ENCODE measurements around the gene GIPR. TPM values are rescaled to one million over a fixed set of nuclear protein-coding genes. Genes with fewer than 3 reads are reported as not detected.

GIPR gene
- total RNA-seq, 1 donor from 2014 or later: 27.2 TPM

DNA sequence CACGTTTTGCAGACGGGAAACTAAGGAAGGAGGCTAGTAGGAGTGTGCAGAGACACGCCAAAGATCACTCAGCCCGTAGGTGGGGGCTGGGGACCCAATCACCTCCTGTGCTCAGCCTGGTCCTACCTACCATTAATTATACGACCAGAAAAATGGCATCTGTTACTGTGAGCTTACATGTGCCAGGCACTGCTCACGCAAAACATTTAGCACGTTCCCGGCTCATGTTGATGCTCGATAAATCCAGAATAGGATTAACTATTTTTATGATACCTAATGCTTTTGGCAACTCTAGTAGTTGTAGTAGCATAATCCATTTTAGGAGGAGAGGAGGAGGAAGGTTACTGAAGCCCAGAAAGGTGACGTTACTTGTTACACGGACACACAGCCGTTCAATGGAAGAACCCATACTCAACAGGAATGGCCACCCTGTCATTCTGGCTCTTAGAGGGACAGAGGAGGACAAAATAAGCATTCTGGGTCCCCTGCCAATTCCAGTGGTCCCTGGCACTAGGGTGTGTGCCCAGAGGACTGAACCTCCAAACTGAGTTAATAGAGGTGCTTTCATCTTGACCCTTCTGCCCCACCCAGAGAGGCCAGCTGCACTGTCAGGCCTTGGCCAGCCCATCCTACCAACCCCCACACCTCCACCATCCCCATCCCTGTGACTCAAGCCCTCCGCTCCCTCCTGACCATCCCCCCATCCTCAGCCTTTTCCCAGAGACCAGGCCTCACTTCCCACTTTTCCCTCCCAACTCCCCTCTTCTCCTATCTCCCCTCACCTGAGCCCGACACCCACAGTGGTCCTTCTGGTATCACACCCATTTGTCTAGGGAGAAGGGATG is 23.9 kb upstream of the GIPR start:
- peak overlapping the region; percentile 72 for H3K4me3 Mint-ChIP-seq (ENCODE audit: low read depth)
- H3K27ac Mint-ChIP-seq: no peak overlapping the region
- no peak for DNase-seq (ENCODE audit: low spot score, unreplicated experiment)
- H3K27me3 Mint-ChIP-seq: peaks cover 14% of the 10 kb centered on the region
- TF ChIP-seq CTCF (IDR thresholded peaks at IDR 0.05; ENCODE audit: unreplicated experiment): no peak
- H3K4me1 Mint-ChIP-seq (ENCODE audit: low read depth): peaks cover 17% of the 10 kb centered on the region
- peaks cover 6% of the 10 kb centered on the region for H3K9me3 Mint-ChIP-seq (ENCODE audit: low read depth)
- H3K36me3 Mint-ChIP-seq (ENCODE audit: insufficient read depth): no peaks in the 10 kb centered on the region

GRCh38 chr19:45645068-45645630 is 22.9 kb upstream of the GIPR start:
- TF ChIP-seq CTCF (IDR thresholded peaks at IDR 0.05; ENCODE audit: unreplicated experiment): no peak
- Mint-ChIP-seq H3K4me1 (ENCODE audit: low read depth) (peaks cover 17% of the 10 kb centered on the region), H3K27me3 (peaks cover 14% of the 10 kb centered on the region), H3K9me3 (ENCODE audit: low read depth) (peaks cover 6% of the 10 kb centered on the region), H3K27ac (no peak overlapping the region), H3K36me3 (ENCODE audit: insufficient read depth) (no peaks in the 10 kb centered on the region), H3K4me3 (ENCODE audit: low read depth) (no peak overlapping the region)
- DNase-seq (ENCODE audit: low spot score, unreplicated experiment): no peak

DNA sequence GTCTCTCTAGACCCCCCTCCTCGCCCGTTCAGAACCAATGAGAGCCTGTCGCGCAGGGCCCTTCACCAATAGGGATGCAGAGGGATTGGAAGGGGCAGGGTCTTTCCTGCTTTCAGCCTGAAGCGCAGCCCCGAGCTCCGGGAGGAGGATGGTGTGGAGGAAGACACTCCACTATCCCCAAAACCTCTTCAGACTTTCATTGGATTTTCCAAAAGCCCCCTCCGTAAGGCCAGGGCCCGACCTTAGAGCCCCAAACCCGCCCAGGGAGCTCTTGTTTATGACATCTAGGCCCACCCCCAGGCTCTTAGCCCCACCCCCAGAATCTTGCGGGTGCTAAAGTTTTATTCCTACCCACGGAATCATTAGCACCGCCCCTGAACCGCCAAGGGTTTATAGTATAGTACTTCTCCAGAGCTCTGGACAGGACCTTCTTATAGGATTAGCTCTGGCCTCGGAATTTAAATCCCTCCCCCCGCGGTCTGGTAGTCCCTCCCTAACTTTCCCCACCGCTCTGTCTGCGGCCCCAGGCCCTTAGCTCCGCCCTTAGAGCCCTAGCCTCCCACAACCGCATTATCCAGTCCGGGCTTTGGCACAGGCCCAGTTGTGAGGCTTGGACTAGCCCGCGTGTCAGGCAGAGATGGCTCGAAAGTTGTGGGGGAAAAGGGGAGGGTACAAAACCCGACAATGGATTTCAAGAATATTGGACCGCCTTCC is 22.2 kb upstream of the GIPR start:
- TF ChIP-seq CTCF (IDR thresholded peaks at IDR 0.05; ENCODE audit: unreplicated experiment): no peak
- H3K27ac Mint-ChIP-seq: peak overlapping the region; percentile 69
- H3K4me3 Mint-ChIP-seq (ENCODE audit: low read depth): peak overlapping the region; percentile 65

GRCh38 chr19:45646345-45646698 is 21.7 kb upstream of the GIPR start:
- H3K4me1 Mint-ChIP-seq (ENCODE audit: low read depth): peaks cover 11% of the 10 kb centered on the region
- DNase-seq (ENCODE audit: low spot score, unreplicated experiment): no peak
- H3K27me3 Mint-ChIP-seq: peaks cover 7% of the 10 kb centered on the region
- no peak for TF ChIP-seq CTCF (IDR thresholded peaks at IDR 0.05; ENCODE audit: unreplicated experiment)
- peak overlapping the region; percentile 69 for H3K27ac Mint-ChIP-seq
- H3K36me3 Mint-ChIP-seq (ENCODE audit: insufficient read depth): no peaks in the 10 kb centered on the region
- peak overlapping the region; percentile 65 for H3K4me3 Mint-ChIP-seq (ENCODE audit: low read depth)
- peaks cover under 1% of the 10 kb centered on the region for H3K9me3 Mint-ChIP-seq (ENCODE audit: low read depth)

More for the DNA sequence above, 22.2 kb upstream of the GIPR start:
- H3K27me3 Mint-ChIP-seq: peaks cover 12% of the 10 kb centered on the region
- peak; percentile 44 for DNase-seq (ENCODE audit: low spot score, unreplicated experiment)
- no peaks in the 10 kb centered on the region for H3K36me3 Mint-ChIP-seq (ENCODE audit: insufficient read depth)
- peaks cover 6% of the 10 kb centered on the region for H3K9me3 Mint-ChIP-seq (ENCODE audit: low read depth)
- peaks cover 16% of the 10 kb centered on the region for H3K4me1 Mint-ChIP-seq (ENCODE audit: low read depth)

DNA sequence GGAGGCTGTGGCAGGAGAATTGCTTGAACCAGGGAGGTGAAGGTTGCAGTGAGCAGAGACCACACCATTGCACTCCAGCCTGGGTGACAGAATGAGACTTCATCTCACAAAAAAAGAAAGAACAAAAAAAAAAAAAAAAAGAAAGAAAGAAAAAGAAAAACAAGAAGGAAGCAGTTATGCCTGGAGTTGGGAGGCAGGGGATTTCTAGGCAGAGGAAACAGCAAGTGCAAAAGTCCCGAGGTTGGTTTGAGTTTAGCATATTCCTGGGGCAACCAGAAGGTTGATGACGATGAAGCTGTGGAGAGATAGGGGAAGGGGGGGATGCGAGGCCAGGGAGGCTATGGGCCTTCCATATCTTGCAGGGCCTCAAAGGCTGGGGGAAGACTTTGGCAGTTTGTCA is 17.3 kb upstream of the GIPR start:
- no peak overlapping the region for H3K27ac Mint-ChIP-seq
- DNase-seq (ENCODE audit: low spot score, unreplicated experiment): no peak
- no peaks in the 10 kb centered on the region for H3K36me3 Mint-ChIP-seq (ENCODE audit: insufficient read depth)
- no peaks in the 10 kb centered on the region for H3K27me3 Mint-ChIP-seq
- no peak overlapping the region for H3K4me3 Mint-ChIP-seq (ENCODE audit: low read depth)
- TF ChIP-seq CTCF (IDR thresholded peaks at IDR 0.05; ENCODE audit: unreplicated experiment): no peak
- H3K4me1 Mint-ChIP-seq (ENCODE audit: low read depth): peaks cover 2% of the 10 kb centered on the region
- H3K9me3 Mint-ChIP-seq (ENCODE audit: low read depth): no peaks in the 10 kb centered on the region

Data from progenitor cell of endocrine pancreas (in vitro differentiated cells).